OCI-LY3 (cell line): ENCODE results near the gene TIMM17A.

Experiments used
- EZH2phosphoT487 ChIP-seq: fragments of 200-600 bp; shearing (Covaris generic); IDR thresholded peaks from 2 replicates; pipeline ENCODE4 v1.6.1; 2018; ENCODE audit warnings: antibody characterized with exemption, mixed run types, low read depth
- TF ChIP-seq, protein P1 (sequence below): fragments of 200-600, 300-600 bp; sonication (generic); IDR thresholded peaks from 2 replicates; pipeline ENCODE4 v1.5.1; 2014; ENCODE audit warnings: antibody characterized with exemption, low read length, low read depth

DNA sequence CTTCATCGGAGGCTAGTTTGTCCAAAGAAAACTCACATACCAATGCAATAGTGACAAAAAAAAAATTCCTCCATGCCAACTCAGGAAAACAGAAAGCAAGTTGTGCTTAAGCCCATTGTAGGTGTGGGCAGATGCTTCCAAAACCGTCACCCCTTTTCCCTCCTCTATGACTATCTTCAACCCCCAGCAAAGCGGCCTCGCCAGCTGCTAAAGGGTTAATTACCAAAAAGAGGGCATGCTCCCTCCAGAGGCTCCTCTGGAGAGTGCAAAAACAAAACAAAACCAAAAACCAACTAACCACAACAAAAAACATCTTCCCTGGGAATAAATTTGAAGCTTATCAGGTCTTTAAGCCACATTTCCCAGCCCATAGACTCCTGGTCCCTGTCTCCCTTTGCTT is 10.1 kb upstream of the TIMM17A start:
- TF ChIP-seq, protein P1, sequence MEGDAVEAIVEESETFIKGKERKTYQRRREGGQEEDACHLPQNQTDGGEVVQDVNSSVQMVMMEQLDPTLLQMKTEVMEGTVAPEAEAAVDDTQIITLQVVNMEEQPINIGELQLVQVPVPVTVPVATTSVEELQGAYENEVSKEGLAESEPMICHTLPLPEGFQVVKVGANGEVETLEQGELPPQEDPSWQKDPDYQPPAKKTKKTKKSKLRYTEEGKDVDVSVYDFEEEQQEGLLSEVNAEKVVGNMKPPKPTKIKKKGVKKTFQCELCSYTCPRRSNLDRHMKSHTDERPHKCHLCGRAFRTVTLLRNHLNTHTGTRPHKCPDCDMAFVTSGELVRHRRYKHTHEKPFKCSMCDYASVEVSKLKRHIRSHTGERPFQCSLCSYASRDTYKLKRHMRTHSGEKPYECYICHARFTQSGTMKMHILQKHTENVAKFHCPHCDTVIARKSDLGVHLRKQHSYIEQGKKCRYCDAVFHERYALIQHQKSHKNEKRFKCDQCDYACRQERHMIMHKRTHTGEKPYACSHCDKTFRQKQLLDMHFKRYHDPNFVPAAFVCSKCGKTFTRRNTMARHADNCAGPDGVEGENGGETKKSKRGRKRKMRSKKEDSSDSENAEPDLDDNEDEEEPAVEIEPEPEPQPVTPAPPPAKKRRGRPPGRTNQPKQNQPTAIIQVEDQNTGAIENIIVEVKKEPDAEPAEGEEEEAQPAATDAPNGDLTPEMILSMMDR = peak; percentile 24
- no peak for TF ChIP-seq EZH2phosphoT487
